ENCODE measurements around the gene JMJD6.

JMJD6 gene

DNA sequence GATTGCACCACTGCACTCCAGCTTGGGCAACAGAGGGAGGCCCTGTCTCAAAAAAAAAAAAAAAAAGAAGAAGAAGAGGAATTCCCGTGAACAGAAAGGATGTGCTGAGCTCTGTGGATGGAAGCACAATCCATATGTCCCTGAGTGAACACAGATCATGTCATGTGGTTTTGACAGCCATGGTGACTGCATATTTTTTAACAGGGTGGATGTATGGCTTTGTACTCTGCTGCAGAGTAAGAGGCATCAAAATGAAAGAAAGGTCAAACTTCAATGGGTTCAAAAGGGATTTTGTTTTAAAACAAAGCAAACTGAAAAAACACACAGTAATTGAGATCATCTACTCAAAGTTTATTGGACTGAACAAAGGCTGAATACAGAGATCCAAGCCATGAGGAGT lies 47.2 kb downstream of the JMJD6 start:
- H3K4me3 ChIP-seq (ENCODE audit: low read depth, low read length): no peak overlapping the region
- DNase-seq (ENCODE audit: low read depth): no peak
- TF ChIP-seq, protein P1, sequence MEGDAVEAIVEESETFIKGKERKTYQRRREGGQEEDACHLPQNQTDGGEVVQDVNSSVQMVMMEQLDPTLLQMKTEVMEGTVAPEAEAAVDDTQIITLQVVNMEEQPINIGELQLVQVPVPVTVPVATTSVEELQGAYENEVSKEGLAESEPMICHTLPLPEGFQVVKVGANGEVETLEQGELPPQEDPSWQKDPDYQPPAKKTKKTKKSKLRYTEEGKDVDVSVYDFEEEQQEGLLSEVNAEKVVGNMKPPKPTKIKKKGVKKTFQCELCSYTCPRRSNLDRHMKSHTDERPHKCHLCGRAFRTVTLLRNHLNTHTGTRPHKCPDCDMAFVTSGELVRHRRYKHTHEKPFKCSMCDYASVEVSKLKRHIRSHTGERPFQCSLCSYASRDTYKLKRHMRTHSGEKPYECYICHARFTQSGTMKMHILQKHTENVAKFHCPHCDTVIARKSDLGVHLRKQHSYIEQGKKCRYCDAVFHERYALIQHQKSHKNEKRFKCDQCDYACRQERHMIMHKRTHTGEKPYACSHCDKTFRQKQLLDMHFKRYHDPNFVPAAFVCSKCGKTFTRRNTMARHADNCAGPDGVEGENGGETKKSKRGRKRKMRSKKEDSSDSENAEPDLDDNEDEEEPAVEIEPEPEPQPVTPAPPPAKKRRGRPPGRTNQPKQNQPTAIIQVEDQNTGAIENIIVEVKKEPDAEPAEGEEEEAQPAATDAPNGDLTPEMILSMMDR (IDR thresholded peaks at IDR 0.05; ENCODE audit: control insufficient read depth, extremely low read depth, insufficient read depth): no peak

DNA sequence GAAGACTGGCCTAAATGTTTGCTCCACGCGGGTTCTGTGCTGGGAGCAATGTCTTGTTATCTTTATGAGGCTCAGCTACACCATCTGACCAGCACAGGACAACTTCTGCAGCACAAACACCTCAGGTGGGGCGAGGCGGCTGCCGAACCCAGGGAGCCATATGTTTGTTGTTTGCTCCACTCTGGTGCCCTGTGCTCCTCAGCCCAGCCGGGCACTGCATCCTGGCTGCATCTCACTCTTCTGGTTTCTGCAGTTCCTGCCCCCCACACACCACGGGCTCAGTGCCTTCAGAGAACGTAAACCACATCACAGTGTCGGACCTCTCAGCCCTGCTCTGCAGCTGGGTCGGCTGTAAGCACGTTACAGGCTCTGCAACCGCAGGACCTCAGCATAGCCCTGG lies 48.1 kb downstream of the JMJD6 start:
- TF ChIP-seq, protein P1 (IDR thresholded peaks at IDR 0.05; ENCODE audit: control insufficient read depth, extremely low read depth, insufficient read depth): no peak
- no peak for DNase-seq (ENCODE audit: low read depth)
- H3K4me3 ChIP-seq (ENCODE audit: low read depth, low read length): no peak overlapping the region

DNA sequence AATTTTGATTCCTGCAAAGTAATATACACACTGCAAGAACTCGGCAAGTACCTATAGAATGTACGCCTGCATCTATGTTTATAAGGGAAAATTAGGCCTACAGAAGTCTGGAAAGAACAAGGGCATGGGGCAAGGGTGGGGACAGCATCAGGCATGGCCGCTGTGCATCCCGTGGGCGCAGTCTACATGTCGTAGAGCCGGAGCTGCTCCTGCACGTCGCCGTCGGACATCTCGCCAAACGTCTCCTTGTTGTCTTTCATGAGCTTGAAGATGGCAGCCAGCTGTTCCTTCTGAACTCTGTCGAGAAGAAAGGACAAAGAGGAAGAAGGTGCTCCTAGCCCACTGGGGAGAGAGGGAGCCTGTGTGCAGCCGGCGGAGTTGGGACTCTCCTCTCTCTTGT lies 49.0 kb downstream of the JMJD6 start:
- no peak for DNase-seq (ENCODE audit: low read depth)
- TF ChIP-seq, protein P1 (IDR thresholded peaks at IDR 0.05; ENCODE audit: control insufficient read depth, extremely low read depth, insufficient read depth): no peak
- no peak overlapping the region for H3K4me3 ChIP-seq (ENCODE audit: low read depth, low read length)

DNA sequence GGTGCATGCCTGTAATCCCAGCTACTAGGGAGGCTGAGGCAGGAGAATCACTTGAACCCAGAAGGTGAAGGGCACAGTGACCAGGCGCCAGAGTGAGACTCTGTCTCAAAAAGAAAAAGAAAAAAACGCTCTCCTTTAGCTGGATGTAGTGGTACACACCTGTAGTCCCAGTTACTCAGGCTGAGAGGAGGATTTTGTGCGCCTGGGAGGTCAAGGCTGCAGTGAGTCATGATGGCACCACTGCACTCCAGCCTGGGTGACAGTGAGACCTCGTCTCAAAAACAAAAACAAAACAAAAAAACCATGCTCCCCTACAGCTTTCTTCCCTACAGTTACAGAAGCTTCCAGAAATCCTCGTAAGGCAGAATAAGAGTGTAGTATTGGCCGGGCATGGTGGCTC lies 49.8 kb downstream of the JMJD6 start:
- no peak for DNase-seq (ENCODE audit: low read depth)
- H3K4me3 ChIP-seq (ENCODE audit: low read depth, low read length): no peak overlapping the region
- TF ChIP-seq, protein P1 (IDR thresholded peaks at IDR 0.05; ENCODE audit: control insufficient read depth, extremely low read depth, insufficient read depth): no peak

DNA sequence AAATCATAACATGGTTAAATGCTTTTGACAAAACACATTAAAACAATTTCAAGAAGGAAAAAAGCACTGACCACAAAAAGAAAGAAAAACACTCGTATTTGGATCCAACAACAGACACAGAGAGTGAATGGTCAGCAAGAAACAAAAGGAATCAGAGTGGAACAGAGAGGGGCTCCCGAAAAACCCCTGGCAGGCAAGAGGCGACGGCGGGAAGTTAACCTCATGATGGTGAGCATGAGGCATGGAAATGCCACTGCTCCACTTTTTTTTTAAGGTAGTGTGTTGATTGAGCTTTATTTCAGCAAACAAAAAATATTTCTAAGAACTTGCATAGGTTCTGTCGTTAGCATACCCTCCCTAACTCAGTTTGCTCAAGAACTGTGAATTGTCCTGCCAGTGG lies 50.8 kb downstream of the JMJD6 start:
- no peak overlapping the region for H3K4me3 ChIP-seq (ENCODE audit: low read depth, low read length)
- DNase-seq (ENCODE audit: low read depth): no peak
- TF ChIP-seq, protein P1 (IDR thresholded peaks at IDR 0.05; ENCODE audit: control insufficient read depth, extremely low read depth, insufficient read depth): no peak

DNA sequence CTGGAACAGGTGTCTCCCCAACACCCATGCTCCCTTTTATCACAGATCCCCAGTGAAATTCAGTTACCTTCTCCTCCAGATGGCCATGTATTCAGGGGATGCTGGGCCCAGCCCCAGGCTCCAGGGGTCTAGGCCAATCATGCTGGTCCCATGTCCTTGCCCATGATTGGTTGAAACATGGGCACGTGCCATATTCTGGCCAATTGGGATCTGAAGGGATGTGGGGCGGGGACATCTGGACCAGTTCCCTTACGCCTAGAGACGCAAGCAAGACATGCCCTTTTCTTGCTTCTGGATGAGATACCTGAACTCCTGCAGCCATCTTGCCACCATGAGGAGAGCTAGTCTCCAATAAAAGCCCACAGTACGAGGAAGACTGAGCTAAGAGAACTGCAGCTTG lies 51.8 kb downstream of the JMJD6 start:
- no peak overlapping the region for H3K4me3 ChIP-seq (ENCODE audit: low read depth, low read length)
- TF ChIP-seq, protein P1 (IDR thresholded peaks at IDR 0.05; ENCODE audit: control insufficient read depth, extremely low read depth, insufficient read depth): no peak
- DNase-seq (ENCODE audit: low read depth): no peak

DNA sequence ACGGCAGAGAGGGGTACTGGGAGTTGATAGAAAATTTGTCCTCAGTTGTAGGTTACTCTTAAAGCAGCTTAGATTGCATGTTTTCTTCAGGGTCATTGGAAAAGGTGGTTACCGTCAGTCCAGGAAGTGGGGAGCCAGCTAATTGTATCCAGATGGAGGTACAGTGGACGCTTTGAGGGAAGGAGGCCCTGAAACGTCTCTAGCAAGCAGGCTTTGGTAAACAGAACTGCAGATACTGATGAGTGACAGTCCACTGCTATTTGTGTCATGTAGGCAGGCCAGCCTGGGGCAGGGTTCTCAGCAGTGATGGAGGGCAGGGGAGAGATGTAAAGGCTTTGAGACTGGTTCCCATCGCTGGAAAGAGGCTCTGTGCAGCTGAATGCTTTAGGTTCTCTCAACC lies 52.7 kb downstream of the JMJD6 start:
- DNase-seq (ENCODE audit: low read depth): no peak
- TF ChIP-seq, protein P1 (IDR thresholded peaks at IDR 0.05; ENCODE audit: control insufficient read depth, extremely low read depth, insufficient read depth): no peak
- H3K4me3 ChIP-seq (ENCODE audit: low read depth, low read length): no peak overlapping the region

Measured in LNCaP clone FGC (cell line).